ENCODE data around the gene TLR6. TPM values are rescaled to one million over a fixed set of nuclear protein-coding genes. Genes with fewer than 3 reads are reported as not detected.

The TLR6 gene
- total and polyA plus RNA-seq, 2 of the 8 experiments (the other 6 are each of a cell fraction or from before 2014, with no cell fraction given) = 0.02 to 0.09 TPM

- no peak for TF ChIP-seq JUN (IDR thresholded peaks at IDR 0.05; ENCODE audit: low read depth, low read length)
These were observed 45.6 kb upstream of the TLR6 start (continued) for GRCh38 chr4:38902221-38902620.
